GM18870 (cell line): ENCODE results near the gene RAMP2.
"Not testable (repeated sequence)": the region's sequence is repeated elsewhere in the genome, so short reads cannot be mapped to it uniquely, and the experiment has no call there.

Source experiments
- ATAC-seq: cut with Tn5 transposase; IDR thresholded peaks from one replicate; pipeline ENCODE4 v1.9.1; 2021; ENCODE audit warnings: moderate library complexity; ENCODE audit not compliant: unreplicated experiment

Gene RAMP2

DNA sequence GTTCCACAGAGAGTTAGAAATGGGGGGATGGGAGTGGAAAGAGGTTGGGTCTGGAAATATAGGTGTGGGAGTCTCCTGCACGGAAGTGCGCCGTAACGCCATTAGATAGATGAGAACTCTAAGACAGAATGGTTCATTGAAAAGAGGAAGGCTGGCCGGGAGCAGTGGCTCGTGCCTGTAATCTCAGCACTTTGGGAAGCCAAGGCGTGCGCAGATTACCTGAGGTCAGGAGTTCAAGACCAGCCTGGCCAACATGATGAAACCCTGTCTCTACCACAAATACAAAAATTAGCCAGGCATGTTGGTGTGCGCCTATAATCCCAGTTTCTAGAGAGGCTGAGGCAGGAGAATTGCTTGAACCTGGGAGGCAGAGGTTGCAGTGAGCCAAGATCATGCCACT is 7.0 kb downstream of the RAMP2 start:
- ATAC-seq = not testable (repeated sequence)

GRCh38 chr17:42769964-42770363 is 8.9 kb downstream of the RAMP2 start:
- not testable (repeated sequence) for ATAC-seq

DNA sequence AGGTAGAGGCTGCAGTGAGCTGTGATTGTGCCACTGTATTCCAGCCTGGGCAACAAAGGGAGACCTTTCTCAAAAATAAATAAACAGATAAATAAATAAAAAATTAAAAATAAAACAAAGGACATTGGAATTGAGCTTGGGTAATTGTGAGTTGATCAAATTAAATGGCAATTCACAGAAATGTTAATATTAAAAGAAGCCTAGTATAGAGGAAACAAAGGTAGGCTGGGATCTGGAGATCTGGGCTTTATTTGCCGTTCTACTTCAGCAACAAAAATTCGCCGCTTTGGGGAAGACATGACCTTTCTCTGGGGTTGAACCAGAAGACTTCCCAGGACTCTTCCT is 11.9 kb downstream of the RAMP2 start:
- no peak for ATAC-seq

DNA sequence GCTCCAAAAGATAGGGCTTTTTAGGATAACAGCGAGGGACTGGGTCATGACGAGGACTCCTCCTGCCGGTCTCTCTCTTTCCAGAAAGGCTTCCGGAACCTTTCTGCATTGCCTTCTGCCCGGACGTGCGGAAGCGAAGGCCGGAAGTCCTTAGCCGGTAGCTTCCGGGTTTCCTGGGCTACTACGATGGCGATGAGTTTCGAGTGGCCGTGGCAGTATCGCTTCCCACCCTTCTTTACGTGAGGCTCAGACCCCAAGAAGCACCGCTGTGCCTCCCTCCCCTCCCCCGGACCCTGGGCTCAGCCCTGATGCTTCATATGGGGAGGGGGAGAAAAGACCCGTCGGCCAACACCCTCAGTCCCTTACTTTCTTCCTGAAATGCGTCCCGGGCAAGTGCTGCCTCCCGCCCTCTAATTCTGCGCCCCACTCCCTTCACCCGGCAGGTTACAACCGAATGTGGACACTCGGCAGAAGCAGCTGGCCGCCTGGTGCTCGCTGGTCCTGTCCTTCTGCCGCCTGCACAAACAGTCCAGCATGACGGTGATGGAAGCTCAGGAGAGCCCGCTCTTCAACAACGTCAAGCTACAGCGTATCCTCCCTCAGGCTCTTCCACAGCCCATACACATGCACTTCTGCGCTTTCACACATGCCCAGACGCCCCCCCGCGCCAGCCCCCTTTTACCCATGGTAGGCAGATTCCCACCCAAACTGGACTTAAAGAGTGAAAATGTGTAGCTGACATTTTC is 12.4 kb downstream of the RAMP2 start, which contains the start of gene VPS25:
Gene VPS25 (plus strand): TSS at position 160 of the 746 bp plus-strand sequence. CDS start 27 bp downstream, at position 187.
- ATAC-seq = no peak

- no peak for ATAC-seq
These were observed 13.2 kb downstream of the RAMP2 start for GRCh38 chr17:42774066-42774745.

GRCh38 chr17:42775534-42776098 is 14.6 kb downstream of the RAMP2 start:
- no peak for ATAC-seq

GRCh38 chr17:42778570-42778969 is 17.5 kb downstream of the RAMP2 start:
- ATAC-seq = no peak

DNA sequence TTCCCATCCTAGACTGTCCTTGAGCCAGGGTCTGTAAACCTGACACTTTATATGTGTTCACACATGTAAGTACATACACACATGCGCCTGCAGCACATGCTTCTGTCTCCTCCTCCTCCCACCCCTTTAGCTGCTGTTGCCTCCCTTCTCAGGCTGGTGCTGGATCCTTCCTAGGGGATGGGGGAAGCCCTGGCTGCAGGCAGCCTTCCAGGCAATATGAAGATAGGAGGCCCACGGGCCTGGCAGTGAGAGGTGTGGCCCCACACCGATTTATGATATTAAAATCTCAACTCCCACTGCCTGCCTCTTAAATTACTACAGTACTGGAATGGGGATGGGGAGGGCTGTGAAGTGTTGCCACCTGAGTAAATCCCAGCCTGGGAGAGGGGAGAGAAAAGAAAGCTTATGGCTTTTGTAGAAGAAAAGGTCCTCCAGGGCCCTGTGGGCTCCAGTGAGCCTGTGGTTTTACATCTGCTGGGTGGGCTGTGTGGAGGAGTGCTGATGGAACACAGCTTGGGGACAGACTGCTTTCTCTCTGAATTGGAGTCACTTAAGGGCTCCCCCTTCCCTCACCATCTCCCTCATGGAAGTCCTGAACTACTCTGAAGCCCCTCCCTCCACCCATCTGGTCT is 18.4 kb downstream of the RAMP2 start:
- no peak for ATAC-seq

DNA sequence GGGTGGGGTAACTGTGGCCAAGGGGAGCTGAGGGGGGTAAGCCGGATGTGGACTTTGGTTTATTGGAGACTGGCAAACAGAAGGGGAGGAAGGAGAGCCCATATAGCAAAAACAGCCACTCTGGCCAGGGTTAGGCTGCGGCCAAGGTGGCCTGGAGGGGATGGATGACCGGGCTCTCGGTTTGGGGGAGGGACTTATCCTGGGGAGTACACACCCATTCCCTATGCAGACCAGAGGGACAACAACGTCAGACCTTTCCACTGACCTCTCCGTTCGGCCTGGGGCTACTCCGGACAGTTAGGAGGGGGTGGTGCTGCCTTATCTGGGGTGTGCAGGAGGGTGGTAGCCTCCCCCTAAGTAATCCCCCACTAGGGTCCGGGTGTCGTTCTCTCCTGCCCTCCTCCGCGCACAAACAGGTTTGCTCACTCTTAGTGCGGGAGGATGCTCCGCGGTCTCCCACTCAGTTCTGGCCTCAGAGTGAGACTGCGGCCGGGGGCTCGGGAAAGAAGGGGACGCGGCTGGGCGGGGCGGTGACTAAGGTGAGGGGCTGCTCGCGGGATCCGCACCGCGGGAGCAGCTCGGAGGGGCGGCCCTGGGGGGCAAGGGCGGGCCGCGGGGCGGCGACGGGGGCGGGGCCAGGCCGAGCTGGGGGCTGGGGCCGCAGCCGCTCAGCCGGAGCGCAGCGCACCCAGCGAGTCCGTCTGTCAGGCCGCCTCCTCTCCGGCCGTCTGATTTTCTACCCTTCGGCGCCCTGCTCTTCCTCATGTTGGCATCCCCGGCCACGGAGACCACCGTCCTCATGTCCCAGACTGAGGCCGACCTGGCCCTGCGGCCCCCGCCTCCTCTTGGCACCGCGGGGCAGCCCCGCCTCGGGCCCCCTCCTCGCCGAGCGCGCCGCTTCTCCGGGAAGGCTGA is 19.2 kb downstream of the RAMP2 start, which contains the start of gene WNK4:
Gene WNK4 (plus strand): TSS at position 675 of the 915 bp plus-strand sequence. CDS start 89 bp downstream, at position 764.
- ATAC-seq = no peak

GRCh38 chr17:42780851-42781638 is 20.0 kb downstream of the RAMP2 start:
- ATAC-seq = no peak

- ATAC-seq = no peak
These were observed 20.7 kb downstream of the RAMP2 start for GRCh38 chr17:42781639-42782165.

- no peak for ATAC-seq
These were observed 21.4 kb downstream of the RAMP2 start for GRCh38 chr17:42782166-42783061.

DNA sequence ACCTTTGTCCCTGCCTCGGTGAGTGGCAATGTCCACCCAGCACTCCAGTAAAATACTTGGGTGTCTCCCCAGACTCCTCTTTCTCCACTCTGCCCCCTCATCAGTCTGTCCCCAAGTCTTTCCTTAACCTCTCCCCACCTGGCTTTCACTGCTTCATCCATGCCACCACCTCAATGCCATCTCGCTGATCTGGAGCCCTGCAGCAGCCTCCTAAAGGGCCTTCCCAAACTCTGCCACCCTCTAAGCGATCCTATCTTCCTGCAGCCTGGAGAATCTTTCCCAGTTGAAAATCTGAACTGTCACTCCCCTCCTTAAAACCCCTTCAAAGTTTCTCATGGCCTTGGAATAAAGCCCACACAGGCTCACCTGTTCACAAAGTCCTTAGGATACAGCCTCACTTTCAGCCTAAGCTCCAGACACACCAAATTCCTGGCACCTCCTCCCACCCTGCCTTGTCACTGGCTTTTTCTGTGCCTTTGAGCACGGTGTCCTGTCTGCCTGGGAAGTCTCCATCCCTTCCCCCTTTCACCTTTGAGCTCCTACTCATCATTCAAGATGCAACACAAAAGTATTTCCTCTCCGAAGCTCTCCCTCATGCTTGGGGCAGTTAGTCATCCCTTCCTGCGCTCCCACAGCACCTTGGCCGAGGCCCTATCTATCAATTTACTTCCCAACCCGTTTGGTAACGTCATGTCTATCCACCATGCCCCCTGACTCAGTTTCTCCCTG is 22.2 kb downstream of the RAMP2 start:
- no peak for ATAC-seq

DNA sequence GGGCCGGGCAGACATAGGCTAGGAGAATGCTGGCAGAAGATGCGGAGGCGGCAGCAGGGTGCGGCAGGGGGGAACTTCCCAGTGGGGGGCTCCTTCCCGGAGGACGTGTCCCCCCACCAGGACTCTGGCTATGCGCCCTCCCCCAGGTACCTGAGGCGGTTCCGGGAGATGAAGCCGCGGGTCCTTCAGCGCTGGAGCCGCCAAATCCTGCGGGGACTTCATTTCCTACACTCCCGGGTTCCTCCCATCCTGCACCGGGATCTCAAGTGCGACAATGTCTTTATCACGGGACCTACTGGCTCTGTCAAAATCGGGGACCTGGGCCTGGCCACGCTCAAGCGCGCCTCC is 22.7 kb downstream of the RAMP2 start:
- no peak for ATAC-seq

DNA sequence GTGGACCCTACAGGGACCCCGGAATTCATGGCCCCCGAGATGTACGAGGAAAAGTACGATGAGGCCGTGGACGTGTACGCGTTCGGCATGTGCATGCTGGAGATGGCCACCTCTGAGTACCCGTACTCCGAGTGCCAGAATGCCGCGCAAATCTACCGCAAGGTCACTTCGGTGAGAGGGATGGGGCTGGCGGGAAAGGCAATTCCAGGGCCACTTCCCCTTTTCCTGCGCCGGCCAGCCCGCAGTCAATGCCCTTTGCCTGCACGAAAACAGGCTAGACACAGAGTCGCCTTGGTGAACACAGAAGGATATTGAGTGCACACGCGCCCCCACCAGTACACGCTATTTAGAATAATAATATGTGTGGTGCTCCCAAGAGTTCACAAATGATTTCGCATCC is 23.4 kb downstream of the RAMP2 start:
- no peak for ATAC-seq

DNA sequence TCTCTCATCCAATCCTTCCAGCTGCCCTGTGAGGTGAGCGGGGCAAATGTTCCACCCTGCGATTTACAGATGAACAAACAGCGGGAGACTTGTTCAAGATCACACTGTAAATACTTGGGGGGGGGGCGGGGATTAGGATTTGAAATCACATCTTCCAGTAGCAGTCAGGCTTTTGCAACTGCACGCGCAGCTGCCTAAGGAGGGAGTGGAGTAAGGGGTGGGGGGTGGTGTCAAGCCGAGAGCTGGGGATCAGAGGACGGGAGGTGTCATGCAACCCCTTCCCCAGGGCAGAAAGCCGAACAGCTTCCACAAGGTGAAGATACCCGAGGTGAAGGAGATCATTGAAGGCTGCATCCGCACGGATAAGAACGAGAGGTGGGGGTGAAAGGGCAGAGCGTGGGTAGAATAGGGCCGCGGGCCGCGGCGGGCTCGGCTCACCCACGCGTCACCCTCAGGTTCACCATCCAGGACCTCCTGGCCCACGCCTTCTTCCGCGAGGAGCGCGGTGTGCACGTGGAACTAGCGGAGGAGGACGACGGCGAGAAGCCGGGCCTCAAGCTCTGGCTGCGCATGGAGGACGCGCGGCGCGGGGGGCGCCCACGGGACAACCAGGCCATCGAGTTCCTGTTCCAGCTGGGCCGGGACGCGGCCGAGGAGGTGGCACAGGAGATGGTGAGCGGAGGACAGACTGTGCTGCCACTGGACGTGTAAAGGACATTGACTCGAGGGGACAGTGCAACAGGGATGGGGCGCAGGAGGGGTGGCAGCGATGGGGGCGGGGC is 24.0 kb downstream of the RAMP2 start:
- ATAC-seq = no peak

GRCh38 chr17:42787266-42787665 is 26.2 kb downstream of the RAMP2 start:
- no peak for ATAC-seq
